ENCODE measurements around the gene ARHGEF7. TPM values are rescaled to one million over a fixed set of nuclear protein-coding genes. Genes with fewer than 3 reads are reported as not detected.

Gene ARHGEF7
- total RNA-seq, 1 experiment from 2014 or later = 47.3 TPM

DNA sequence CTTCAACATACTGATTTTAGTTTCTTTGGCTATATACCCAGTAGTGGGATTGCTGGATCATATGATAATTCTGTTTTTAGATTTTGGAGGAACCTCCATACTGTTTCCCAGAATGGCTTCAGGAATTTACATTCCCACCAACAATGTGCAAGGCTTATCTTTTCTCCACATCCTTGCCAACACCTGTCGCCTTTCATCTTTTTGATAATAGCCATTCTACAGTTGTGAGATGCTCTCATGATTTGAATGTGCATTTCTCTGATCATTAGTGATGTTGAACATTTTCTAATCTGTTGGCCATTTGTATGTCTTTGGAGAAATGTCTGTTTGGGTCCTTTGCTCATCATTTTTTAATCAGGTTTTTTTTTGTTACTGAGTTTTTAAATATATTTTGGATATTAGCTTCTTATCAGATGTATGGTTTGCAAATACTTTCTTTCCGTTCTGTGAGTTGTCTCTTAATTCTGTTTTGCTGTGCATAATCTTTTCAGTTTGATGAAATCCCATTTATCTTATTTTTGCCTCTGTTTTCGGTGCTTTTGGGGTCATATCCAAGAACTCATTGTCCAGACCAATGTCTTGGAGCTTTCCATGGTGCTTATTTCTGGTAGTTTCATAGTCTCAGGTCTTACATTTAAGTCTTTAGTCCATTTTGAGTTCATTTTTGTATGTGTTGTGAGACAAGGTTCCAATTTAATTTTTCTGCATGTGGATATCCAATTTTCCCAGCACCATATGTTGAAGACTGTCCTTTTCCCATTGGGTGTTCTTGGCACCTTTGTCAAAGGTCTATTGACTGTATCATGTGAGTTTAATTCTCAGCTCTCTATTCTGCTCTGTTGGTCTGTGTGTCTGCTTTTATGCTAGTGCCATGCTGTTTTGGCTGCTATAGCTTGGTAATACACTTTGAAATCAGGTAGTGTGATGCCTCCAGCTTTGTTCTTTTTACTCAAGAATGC is 44.5 kb downstream of the ARHGEF7 start:
- no peak overlapping the region for H3K27ac Mint-ChIP-seq
- no peak for TF ChIP-seq ZNF396 (CRISPR knock-in tag; IDR thresholded peaks at IDR 0.05; ENCODE audit: borderline replicate concordance)
- TF ChIP-seq, protein P1, sequence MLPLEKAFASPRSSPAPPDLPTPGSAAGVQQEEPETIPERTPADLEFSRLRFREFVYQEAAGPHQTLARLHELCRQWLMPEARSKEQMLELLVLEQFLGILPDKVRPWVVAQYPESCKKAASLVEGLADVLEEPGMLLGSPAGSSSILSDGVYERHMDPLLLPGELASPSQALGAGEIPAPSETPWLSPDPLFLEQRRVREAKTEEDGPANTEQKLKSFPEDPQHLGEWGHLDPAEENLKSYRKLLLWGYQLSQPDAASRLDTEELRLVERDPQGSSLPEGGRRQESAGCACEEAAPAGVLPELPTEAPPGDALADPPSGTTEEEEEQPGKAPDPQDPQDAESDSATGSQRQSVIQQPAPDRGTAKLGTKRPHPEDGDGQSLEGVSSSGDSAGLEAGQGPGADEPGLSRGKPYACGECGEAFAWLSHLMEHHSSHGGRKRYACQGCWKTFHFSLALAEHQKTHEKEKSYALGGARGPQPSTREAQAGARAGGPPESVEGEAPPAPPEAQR (CRISPR knock-in tag; IDR thresholded peaks at IDR 0.05) = no peak
- TF ChIP-seq GRHL2 (CRISPR knock-in tag; IDR thresholded peaks at IDR 0.05; ENCODE audit: insufficient replicate concordance, severe bottlenecking) = no peak
- TF ChIP-seq MYBL2 (CRISPR knock-in tag; IDR thresholded peaks at IDR 0.05) = no peak
- TF ChIP-seq, protein P2, sequence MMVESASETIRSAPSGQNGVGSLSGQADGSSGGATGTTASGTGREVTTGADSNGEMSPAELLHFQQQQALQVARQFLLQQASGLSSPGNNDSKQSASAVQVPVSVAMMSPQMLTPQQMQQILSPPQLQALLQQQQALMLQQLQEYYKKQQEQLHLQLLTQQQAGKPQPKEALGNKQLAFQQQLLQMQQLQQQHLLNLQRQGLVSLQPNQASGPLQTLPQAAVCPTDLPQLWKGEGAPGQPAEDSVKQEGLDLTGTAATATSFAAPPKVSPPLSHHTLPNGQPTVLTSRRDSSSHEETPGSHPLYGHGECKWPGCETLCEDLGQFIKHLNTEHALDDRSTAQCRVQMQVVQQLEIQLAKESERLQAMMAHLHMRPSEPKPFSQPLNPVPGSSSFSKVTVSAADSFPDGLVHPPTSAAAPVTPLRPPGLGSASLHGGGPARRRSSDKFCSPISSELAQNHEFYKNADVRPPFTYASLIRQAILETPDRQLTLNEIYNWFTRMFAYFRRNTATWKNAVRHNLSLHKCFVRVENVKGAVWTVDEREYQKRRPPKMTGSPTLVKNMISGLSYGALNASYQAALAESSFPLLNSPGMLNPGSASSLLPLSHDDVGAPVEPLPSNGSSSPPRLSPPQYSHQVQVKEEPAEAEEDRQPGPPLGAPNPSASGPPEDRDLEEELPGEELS (CRISPR knock-in tag; IDR thresholded peaks at IDR 0.05) = no peak
- TF ChIP-seq, protein P3, sequence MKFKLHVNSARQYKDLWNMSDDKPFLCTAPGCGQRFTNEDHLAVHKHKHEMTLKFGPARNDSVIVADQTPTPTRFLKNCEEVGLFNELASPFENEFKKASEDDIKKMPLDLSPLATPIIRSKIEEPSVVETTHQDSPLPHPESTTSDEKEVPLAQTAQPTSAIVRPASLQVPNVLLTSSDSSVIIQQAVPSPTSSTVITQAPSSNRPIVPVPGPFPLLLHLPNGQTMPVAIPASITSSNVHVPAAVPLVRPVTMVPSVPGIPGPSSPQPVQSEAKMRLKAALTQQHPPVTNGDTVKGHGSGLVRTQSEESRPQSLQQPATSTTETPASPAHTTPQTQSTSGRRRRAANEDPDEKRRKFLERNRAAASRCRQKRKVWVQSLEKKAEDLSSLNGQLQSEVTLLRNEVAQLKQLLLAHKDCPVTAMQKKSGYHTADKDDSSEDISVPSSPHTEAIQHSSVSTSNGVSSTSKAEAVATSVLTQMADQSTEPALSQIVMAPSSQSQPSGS (CRISPR knock-in tag; IDR thresholded peaks at IDR 0.05; ENCODE audit: borderline replicate concordance, low read depth) = no peak
- ChIA-PET POLR2A (no interaction called here), CTCF (no interaction called here)
- H3K36me3 Mint-ChIP-seq = peaks cover 3% of the 10 kb centered on the region
- ATAC-seq (no peak), DNase-seq (ENCODE audit: low spot score) (no peak)
- H3K9me3 Mint-ChIP-seq = no peaks in the 10 kb centered on the region
- H3K4me1 Mint-ChIP-seq = peaks cover 2% of the 10 kb centered on the region
- H3K4me3 Mint-ChIP-seq = no peak overlapping the region
- no peaks in the 10 kb centered on the region for H3K27me3 Mint-ChIP-seq (ENCODE audit: low read depth)

DNA sequence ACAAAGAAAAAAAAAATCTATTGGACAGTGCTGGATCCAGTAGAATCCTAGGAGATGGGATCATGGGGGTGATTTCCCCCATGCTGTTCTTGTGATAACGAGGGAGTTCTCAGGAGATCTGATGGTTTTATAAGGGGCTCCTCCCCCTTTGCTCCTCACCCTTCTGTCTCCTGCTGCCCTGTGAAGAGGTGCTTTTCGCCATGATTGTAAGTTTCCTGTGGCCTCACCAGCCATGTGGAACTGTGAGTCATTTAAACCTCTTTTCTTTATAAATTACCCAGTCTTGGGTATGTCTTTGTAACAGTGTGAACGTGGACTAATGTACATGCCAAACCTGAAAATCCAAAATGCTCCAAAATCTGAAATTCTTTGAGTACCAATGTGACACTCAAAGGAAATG is 45.5 kb downstream of the ARHGEF7 start:
- Mint-ChIP-seq H3K4me3 (no peak overlapping the region), H3K4me1 (no peaks in the 10 kb centered on the region), H3K27ac (no peak overlapping the region), H3K9me3 (no peaks in the 10 kb centered on the region), H3K36me3 (peaks cover 3% of the 10 kb centered on the region), H3K27me3 (ENCODE audit: low read depth) (no peaks in the 10 kb centered on the region)
- ATAC-seq (no peak), DNase-seq (ENCODE audit: low spot score) (no peak)
- CTCF ChIA-PET = no interaction called here
- POLR2A ChIA-PET = no interaction called here
- TF ChIP-seq, protein P4, sequence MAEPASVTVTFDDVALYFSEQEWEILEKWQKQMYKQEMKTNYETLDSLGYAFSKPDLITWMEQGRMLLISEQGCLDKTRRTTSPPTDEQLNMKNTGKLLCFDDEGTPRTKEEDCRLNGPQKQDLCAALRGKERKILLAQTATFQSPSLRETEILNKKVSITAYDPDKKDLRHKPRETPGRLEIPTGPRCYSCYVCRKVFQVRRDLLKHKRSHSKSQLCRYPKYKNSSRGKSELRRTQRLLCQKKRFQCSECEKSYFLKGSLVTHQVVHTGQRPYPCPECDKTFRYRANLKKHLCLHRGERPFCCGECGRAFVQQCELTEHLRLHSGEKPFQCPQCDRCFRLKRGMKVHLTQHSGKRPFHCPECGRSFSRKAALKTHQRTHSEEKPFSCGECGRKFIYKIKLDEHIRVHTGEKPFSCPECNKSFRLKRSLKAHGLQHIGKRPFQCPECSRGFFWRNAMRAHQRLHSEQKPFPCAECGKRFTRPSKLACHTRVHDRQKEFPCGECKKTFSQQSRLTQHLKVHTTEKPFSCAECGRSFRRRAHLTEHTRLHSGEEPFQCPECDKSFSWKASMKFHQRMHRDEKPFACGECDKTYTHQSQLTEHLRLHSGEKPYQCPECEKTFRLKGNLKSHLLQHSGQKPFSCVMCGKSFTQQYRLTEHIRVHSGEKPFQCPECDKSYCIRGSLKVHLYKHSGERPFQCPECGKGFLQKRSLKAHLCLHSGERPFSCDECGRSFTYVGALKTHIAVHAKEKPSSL (CRISPR knock-in tag; conservative IDR thresholded peaks at IDR 0.05) = no peak
- TF ChIP-seq NFATC4 (CRISPR knock-in tag; IDR thresholded peaks at IDR 0.05) (no peak), KAT7 (CRISPR knock-in tag; IDR thresholded peaks at IDR 0.05; ENCODE audit: borderline replicate concordance) (no peak), ZNF671 (CRISPR knock-in tag; IDR thresholded peaks at IDR 0.05) (no peak), SOX15 (CRISPR knock-in tag; IDR thresholded peaks at IDR 0.05) (no peak), NR1H2 (CRISPR knock-in tag; IDR thresholded peaks at IDR 0.05) (no peak)
- TF ChIP-seq, protein P1 (CRISPR knock-in tag; IDR thresholded peaks at IDR 0.05) = no peak
